BJ (cell line): ENCODE results near the gene VEGFA. TPM values are rescaled to one million over a fixed set of nuclear protein-coding genes. Genes with fewer than 3 reads are reported as not detected.
A peak's percentile ranks its signal among the peaks of the same experiment; 100 is the strongest.

Source experiments
- CTCF ChIA-PET: fragments of 350-600 bp; formaldehyde crosslinking; extraction: SDS; loops from one replicate; lab custom pipeline; 2021; ENCODE audit warnings: antibody characterized with exemption, inconsistent platforms; lab: Yijun Ruan, JAX
- POLR2A ChIA-PET: fragments of 300-600 bp; sonication (Branson Sonifier 250); formaldehyde crosslinking; extraction: SDS; loops from one replicate; lab custom pipeline; 2021; ENCODE audit warnings: antibody characterized with exemption; lab: Charles Lee
- DNase-seq: peaks from one replicate; pipeline ENCODE4 v3.0.0-alpha.2; 2011; ENCODE audit warnings: low read depth
- H3K27me3 ChIP-seq: 2 replicates; pipeline ENCODE4 v1.6.0; 2011; ENCODE audit warnings: low read length; ENCODE audit not compliant: control insufficient read depth, insufficient read depth
- H3K36me3 ChIP-seq: 2 replicates; pipeline ENCODE4 v1.5.1; 2011; ENCODE audit warnings: low read length; ENCODE audit not compliant: control insufficient read depth, insufficient read depth
- H3K4me3 ChIP-seq: 2 replicates; pipeline ENCODE4 v1.5.1; 2011; ENCODE audit warnings: low read depth, mild to moderate bottlenecking, control low read depth, low read length
- CTCF ChIP-seq: IDR thresholded peaks from 2 replicates; pipeline ENCODE4 v1.5.1; 2011; ENCODE audit warnings: low read depth, mild to moderate bottlenecking, control low read depth, inconsistent platforms, low read length, moderate library complexity; ENCODE audit not compliant: insufficient read depth
- polyA plus RNA-seq: library from polyadenylated mRNA; depleted of rRNA; stranded (reverse); fragments of >200 nt; gene quantifications from 2 replicates; pipeline ENCODE4 v1.2.3, GENCODE V29; 2011

The VEGFA gene
- polyA plus RNA-seq, 1 experiment: 357 TPM

- Histone ChIP-seq H3K36me3 (no peaks in the 10 kb centered on the region), H3K27me3 (no peaks in the 10 kb centered on the region; the same call in 1 of the 2 replicates), H3K4me3 (no peak overlapping the region)
- ChIA-PET CTCF (interaction anchor here (0.8 to 2.0 kb wide), 3 partner anchors 10 to 22 kb away, joined by 3 to 7 read pairs (median 5); no protein-coding TSS in a partner anchor), POLR2A (no interaction called here)
- no peak for TF ChIP-seq CTCF
- DNase-seq: no peak
These were observed 26.2 kb downstream of the VEGFA start for GRCh38 chr6:43796168-43796567.

- no peak for TF ChIP-seq CTCF
- POLR2A ChIA-PET: interaction anchor here (0.6 kb wide), 1 partner anchor 29 kb away, joined by 3 read pairs; no protein-coding TSS in a partner anchor
- Histone ChIP-seq H3K4me3 (no peak overlapping the region), H3K27me3 (no peaks in the 10 kb centered on the region; the same call in 1 of the 2 replicates), H3K36me3 (no peaks in the 10 kb centered on the region)
- CTCF ChIA-PET: interaction anchor here (0.6 to 2.0 kb wide), 5 partner anchors 9 to 199 kb away, joined by 3 to 7 read pairs (median 3); partner anchors contain the start of gene VEGFA
- DNase-seq: no peak
These were observed 27.2 kb downstream of the VEGFA start for GRCh38 chr6:43796903-43797890.

- ChIA-PET POLR2A (interaction anchor here (0.6 kb wide), 1 partner anchor 29 kb away, joined by 3 read pairs; no protein-coding TSS in a partner anchor), CTCF (interaction anchor here (0.6 to 2.0 kb wide), 2 partner anchors 10 to 200 kb away, joined by 3 to 5 read pairs; no protein-coding TSS in a partner anchor)
- H3K36me3 ChIP-seq: no peaks in the 10 kb centered on the region
- DNase-seq: no peak
- no peaks in the 10 kb centered on the region for H3K27me3 ChIP-seq
- no peak overlapping the region for H3K4me3 ChIP-seq
- TF ChIP-seq CTCF: no peak
These were observed 27.9 kb downstream of the VEGFA start for GRCh38 chr6:43797919-43798318.

- no peak for TF ChIP-seq CTCF
- POLR2A ChIA-PET: no interaction called here
- Histone ChIP-seq H3K36me3 (no peaks in the 10 kb centered on the region), H3K27me3 (no peaks in the 10 kb centered on the region), H3K4me3 (no peak overlapping the region)
- CTCF ChIA-PET: no interaction called here
- DNase-seq: peak; percentile 44
These were observed 28.9 kb downstream of the VEGFA start for GRCh38 chr6:43798688-43799444.
